Motor neuron (in vitro differentiated cells): ENCODE data around the gene LMNB1. TPM values are rescaled to one million over a fixed set of nuclear protein-coding genes. Genes with fewer than 3 reads are reported as not detected.
"Not testable (repeated sequence)": the region's sequence is repeated elsewhere in the genome, so short reads cannot be mapped to it uniquely, and the experiment has no call there.

Experiments
- ATAC-seq, 8 experiments: fragments of 200-7000 bp; cut with Tn5 transposase; replicated peaks in 6 of 8; 2 replicates each; pipeline ENCODE4 v1.8.0; 2021; ENCODE audit warnings: mild to moderate bottlenecking in 8 of 8, moderate library complexity in 8 of 8
- H3K27ac ChIP-seq, 2 donors: fragments of 250-450 bp; sonication (Bioruptor Pico); 2 replicates each; pipeline ENCODE4 v1.9.0; 2021; ENCODE audit warnings: antibody characterized with exemption in 2 of 2, mild to moderate bottlenecking in 2 of 2, moderate library complexity in 1 of 2
- H3K4me1 ChIP-seq, 2 donors: fragments of 250-450 bp; sonication (Bioruptor Pico); replicated peaks in 1 of 2; 2 replicates each; pipeline ENCODE4 v1.6.1; 2021; ENCODE audit warnings: antibody characterized with exemption in 2 of 2, mild to moderate bottlenecking in 2 of 2, moderate library complexity in 1 of 2
- H3K4me3 ChIP-seq, 5 donors: fragments of 250-450 bp; sonication (Bioruptor Pico); 2 replicates each; pipeline ENCODE4 v1.9.0; 2021; ENCODE audit warnings: antibody characterized with exemption in 5 of 5, mild to moderate bottlenecking in 5 of 5, moderate library complexity in 4 of 5
- WGBS, 10 experiments: fragments of 450-650 bp; shearing (Covaris generic); methylation state at CpG; one replicate each; pipeline ENCODE4 v1.0.0; 2022; 5-methylcytosine and 5-hydroxymethylcytosine counted together
- in situ Hi-C, 9 experiments: fragments of 400-800 bp; cut with MboI; loops; one replicate each; pipeline ENCODE4 v1.15.0; 2021; ENCODE audit warnings: low sequenced_read_pairs in 9 of 9, low pct_unique_long_range_greater_than_20kb in 2 of 9; ENCODE audit not compliant: unreplicated experiment in 9 of 9
- total RNA-seq, 8 experiments: library from RNA; unstranded; fragments of 300-600 nt; gene quantifications; 2 replicates each; pipeline versions ENCODE4 v1.2.3 to v1.2.4, GENCODE V29; 2022

LMNB1 gene
- total RNA-seq, 8 experiments from 2014 or later = 1.2 to 240 (median 46.8) TPM

GRCh38 chr5:126757713-126758357 is 19.1 kb upstream of the LMNB1 start:
- no peak overlapping the region for H3K27ac ChIP-seq
- WGBS, 10 experiments = 28 to 100% (median 86%) methylated on average over 1 to 2 of the region's 2 CpGs

GRCh38 chr5:126763371-126763770 is 13.6 kb upstream of the LMNB1 start:
- WGBS, 10 experiments = 82 to 100% (median 97%) methylated on average over 1 to 3 of the region's 5 CpGs; no CpG with 5 or more reads in 4 of the 10 experiments
- H3K4me1 ChIP-seq = no peaks in the 10 kb centered on the region
- H3K27ac ChIP-seq = no peak overlapping the region
- H3K4me3 ChIP-seq = no peak overlapping the region
- in situ Hi-C loops = no loop called here
- ATAC-seq = no peak

More at GRCh38 chr5:126757713-126758357, 19.1 kb upstream of the LMNB1 start:
- no peaks in the 10 kb centered on the region for H3K4me1 ChIP-seq
- no peak for ATAC-seq
- in situ Hi-C loops = no loop called here
- H3K4me3 ChIP-seq = no peak overlapping the region

- in situ Hi-C loops = no loop called here
- WGBS, 10 experiments = 67 to 100% (median 100%) methylated on average over 1 of the region's 1 CpG; no CpG with 5 or more reads in 5 of the 10 experiments
- Histone ChIP-seq H3K4me3 (no peak overlapping the region), H3K27ac (no peak overlapping the region), H3K4me1 (no peaks in the 10 kb centered on the region)
- no peak for ATAC-seq
Measured at GRCh38 chr5:126769703-126770102, 7.2 kb upstream of the LMNB1 start.

GRCh38 chr5:126773536-126773935 is 3.4 kb upstream of the LMNB1 start:
- ATAC-seq, H3K4me1 ChIP-seq, H3K27ac ChIP-seq, in situ Hi-C loops, H3K4me3 ChIP-seq: not testable (repeated sequence)
- WGBS, 10 experiments = 0 to 100% (median 97%) methylated on average over 1 to 12 of the region's 13 CpGs; no CpG with 5 or more reads in 1 of the 10 experiments

- in situ Hi-C loops, H3K4me1 ChIP-seq, H3K27ac ChIP-seq, H3K4me3 ChIP-seq, ATAC-seq: not testable (repeated sequence)
- WGBS, 10 experiments = 94 to 100% (median 100%) methylated on average over 1 to 14 of the region's 14 CpGs; no CpG with 5 or more reads in 1 of the 10 experiments
Measured at GRCh38 chr5:126774595-126774994, 2.3 kb upstream of the LMNB1 start.

GRCh38 chr5:126777257-126777974 is 480 bp downstream of the LMNB1 start:
- ATAC-seq = peak; percentile 5 to 16 (median 8)
- peak overlapping the region; percentile 56 to 89 (median 74) for H3K4me3 ChIP-seq
- 0% methylated on average over 4 to 18 of the region's 93 CpGs; no CpG with 5 or more reads in 8 of the 10 experiments for WGBS, 10 experiments
- peaks cover 6 to 12% of the 10 kb centered on the region in 2 donors for H3K4me1 ChIP-seq
- in situ Hi-C loops = loop anchor here in 3 of 9 experiments (5.0 to 25.0 kb wide), 4 partner anchors 90 to 440 kb away; no protein-coding TSS in a partner anchor
- H3K27ac ChIP-seq = peak overlapping the region; percentile 93 to 97

GRCh38 chr5:126777975-126778674 is 1.2 kb downstream of the LMNB1 start:
- WGBS, 10 experiments = 0 to 20% (median 0%) methylated on average over 1 to 30 of the region's 66 CpGs; no CpG with 5 or more reads in 4 of the 10 experiments
- Histone ChIP-seq H3K4me3 (peak overlapping the region; percentile 56 to 89 (median 74)), H3K4me1 (peaks cover 6 to 12% of the 10 kb centered on the region in 2 donors), H3K27ac (peak overlapping the region; percentile 93 to 97)
- in situ Hi-C loops = loop anchor here in 3 of 9 experiments (5.0 to 25.0 kb wide), 4 partner anchors 91 to 441 kb away; no protein-coding TSS in a partner anchor
- peak; percentile 48 to 77 (median 70) for ATAC-seq

- peak overlapping the region; percentile 56 to 89 (median 74) for H3K4me3 ChIP-seq
- peaks cover 6 to 12% of the 10 kb centered on the region in 2 donors for H3K4me1 ChIP-seq
- peak overlapping the region; percentile 45 to 97 for H3K27ac ChIP-seq
- peak in 5 of 8 experiments; percentile 3 to 14 (median 10) for ATAC-seq
- in situ Hi-C loops = loop anchor here in 3 of 9 experiments (5.0 to 25.0 kb wide), 4 partner anchors 92 to 442 kb away; no protein-coding TSS in a partner anchor
- WGBS, 10 experiments = 0 to 34% (median 20%) methylated on average over 6 to 15 of the region's 17 CpGs
Measured at GRCh38 chr5:126778675-126779403, 1.9 kb downstream of the LMNB1 start.

GRCh38 chr5:126780165-126780827 is 3.4 kb downstream of the LMNB1 start:
- no peak for ATAC-seq
- WGBS, 10 experiments = 4 to 62% (median 43%) methylated on average over 2 to 7 of the region's 7 CpGs; no CpG with 5 or more reads in 1 of the 10 experiments
- in situ Hi-C loops = loop anchor here in 4 of 9 experiments (10.0 to 25.0 kb wide), 4 partner anchors 93 to 443 kb away; no protein-coding TSS in a partner anchor
- Histone ChIP-seq H3K27ac (no peak overlapping the region), H3K4me3 (peak overlapping the region; percentile 7 to 89 (median 59)), H3K4me1 (peaks cover 6 to 12% of the 10 kb centered on the region in 2 donors)

- WGBS, 10 experiments = 89 to 100% (median 96%) methylated on average over 1 to 6 of the region's 7 CpGs; no CpG with 5 or more reads in 2 of the 10 experiments
- not testable (repeated sequence) for ATAC-seq, H3K4me3 ChIP-seq, H3K27ac ChIP-seq, H3K4me1 ChIP-seq
- in situ Hi-C loops = loop anchor here in 4 of 9 experiments (10.0 to 25.0 kb wide), 4 partner anchors 101 to 451 kb away; no protein-coding TSS in a partner anchor
Measured at GRCh38 chr5:126788409-126788808, 11.5 kb downstream of the LMNB1 start.

- ATAC-seq = no peak
Measured at GRCh38 chr5:126793097-126793496, 16.2 kb downstream of the LMNB1 start.

More at GRCh38 chr5:126793097-126793496, 16.2 kb downstream of the LMNB1 start:
- 79 to 100% (median 92%) methylated on average over 1 to 3 of the region's 3 CpGs; no CpG with 5 or more reads in 1 of the 10 experiments for WGBS, 10 experiments
- peaks cover 0 to 3% of the 10 kb centered on the region in 2 donors for H3K4me1 ChIP-seq
- no peak overlapping the region for H3K4me3 ChIP-seq
- no peak overlapping the region for H3K27ac ChIP-seq
- in situ Hi-C loops = loop anchor here in 3 of 9 experiments (25.0 kb wide), 3 partner anchors 106 to 456 kb away; no protein-coding TSS in a partner anchor
